ENCODE results near the gene IGSF9B. TPM values are rescaled to one million over a fixed set of nuclear protein-coding genes. Genes with fewer than 3 reads are reported as not detected.

IGSF9B gene
- total and polyA plus RNA-seq, 2 experiments from 2014 or later = 0.30 to 0.65 TPM

- TF ChIP-seq EZH2phosphoT487 (IDR thresholded peaks at IDR 0.05; ENCODE audit: low read depth, severe bottlenecking, unreplicated experiment) = no peak
- no peak for TF ChIP-seq EZH2 (IDR thresholded peaks at IDR 0.05; ENCODE audit: borderline replicate concordance)
- no peak for TF ChIP-seq CTCF (IDR thresholded peaks at IDR 0.05; ENCODE audit: poor library complexity)
- H3K27ac ChIP-seq = no peak overlapping the region
- H3K4me1 ChIP-seq (ENCODE audit: insufficient read depth) = no peaks in the 10 kb centered on the region
- peaks cover 29% of the 10 kb centered on the region for H3K27me3 ChIP-seq
- no peaks in the 10 kb centered on the region for H3K79me2 ChIP-seq
- H2AFZ ChIP-seq = no peak overlapping the region
- H4K20me1 ChIP-seq (ENCODE audit: insufficient read depth, poor library complexity, severe bottlenecking) = no peaks in the 10 kb centered on the region
- no peaks in the 10 kb centered on the region for H3K9me2 ChIP-seq (replicated peaks; ENCODE audit: insufficient read depth)
- no peaks in the 10 kb centered on the region for H3K36me3 ChIP-seq (replicated peaks; ENCODE audit: insufficient read depth, low read depth)
- 82% methylated on average over 10 of the region's 10 CpGs for WGBS (ENCODE audit: low lambda C conversion rate, missing lambda C conversion rate)
- no peak for DNase-seq (ENCODE audit: low spot score)
- H3K4me3 ChIP-seq = no peak overlapping the region
- H3K9me3 ChIP-seq (ENCODE audit: low read depth) = no peaks in the 10 kb centered on the region
- H3K4me2 ChIP-seq = no peak overlapping the region
These were observed 20.4 kb upstream of the IGSF9B start for GRCh38 chr11:133977067-133977677.

- Histone ChIP-seq H3K4me2 (no peak overlapping the region), H3K4me3 (no peak overlapping the region), H3K9me3 (ENCODE audit: low read depth) (no peaks in the 10 kb centered on the region), H3K27ac (no peak overlapping the region), H3K79me2 (no peaks in the 10 kb centered on the region), H3K36me3 (replicated peaks; ENCODE audit: insufficient read depth, low read depth) (no peaks in the 10 kb centered on the region), H3K27me3 (peaks cover 29% of the 10 kb centered on the region), H3K4me1 (ENCODE audit: insufficient read depth) (no peaks in the 10 kb centered on the region), H3K9me2 (replicated peaks; ENCODE audit: insufficient read depth) (no peaks in the 10 kb centered on the region), H2AFZ (no peak overlapping the region), H4K20me1 (ENCODE audit: insufficient read depth, poor library complexity, severe bottlenecking) (no peaks in the 10 kb centered on the region)
- 77% methylated on average over 7 of the region's 7 CpGs for WGBS (ENCODE audit: low lambda C conversion rate, missing lambda C conversion rate)
- TF ChIP-seq EZH2phosphoT487 (IDR thresholded peaks at IDR 0.05; ENCODE audit: low read depth, severe bottlenecking, unreplicated experiment) (no peak), EZH2 (IDR thresholded peaks at IDR 0.05; ENCODE audit: borderline replicate concordance) (no peak), CTCF (IDR thresholded peaks at IDR 0.05; ENCODE audit: poor library complexity) (no peak)
- DNase-seq (ENCODE audit: low spot score) = no peak
These were observed 18.7 kb upstream of the IGSF9B start for GRCh38 chr11:133975488-133975849.

- WGBS (ENCODE audit: low lambda C conversion rate, missing lambda C conversion rate) = 79% methylated on average over 14 of the region's 14 CpGs
- Histone ChIP-seq H3K9me2 (replicated peaks; ENCODE audit: insufficient read depth) (no peaks in the 10 kb centered on the region), H3K36me3 (replicated peaks; ENCODE audit: insufficient read depth, low read depth) (no peaks in the 10 kb centered on the region), H2AFZ (no peak overlapping the region), H3K9me3 (ENCODE audit: low read depth) (no peaks in the 10 kb centered on the region), H3K27me3 (peaks cover 32% of the 10 kb centered on the region), H3K27ac (no peak overlapping the region), H3K4me2 (no peak overlapping the region), H3K4me3 (no peak overlapping the region), H4K20me1 (ENCODE audit: insufficient read depth, poor library complexity, severe bottlenecking) (no peaks in the 10 kb centered on the region), H3K79me2 (no peaks in the 10 kb centered on the region), H3K4me1 (ENCODE audit: insufficient read depth) (no peaks in the 10 kb centered on the region)
- TF ChIP-seq CTCF (IDR thresholded peaks at IDR 0.05; ENCODE audit: poor library complexity) (no peak), EZH2phosphoT487 (IDR thresholded peaks at IDR 0.05; ENCODE audit: low read depth, severe bottlenecking, unreplicated experiment) (no peak), EZH2 (IDR thresholded peaks at IDR 0.05; ENCODE audit: borderline replicate concordance) (no peak)
- no peak for DNase-seq (ENCODE audit: low spot score)
These were observed 18.2 kb upstream of the IGSF9B start for GRCh38 chr11:133974836-133975487.
